Mesodermal cell (in vitro differentiated cells): ENCODE results near the gene OGFOD3.
"Not testable (repeated sequence)": the region's sequence is repeated elsewhere in the genome, so short reads cannot be mapped to it uniquely, and the experiment has no call there.

Source experiments
- H3K27ac ChIP-seq: 2 replicates; pipeline ENCODE4 v1.7.0; 2013; ENCODE audit warnings: mild to moderate bottlenecking, low read depth, low read length, moderate library complexity; ENCODE audit not compliant: severe bottlenecking
- H3K36me3 ChIP-seq: 2 replicates; pipeline ENCODE4 v1.7.1; 2013; ENCODE audit warnings: mild to moderate bottlenecking, low read length, moderate library complexity; ENCODE audit not compliant: control insufficient read depth, insufficient read depth
- H3K4me1 ChIP-seq: one replicate; pipeline ENCODE4 v1.7.1; 2013; ENCODE audit warnings: mild to moderate bottlenecking, low read length; ENCODE audit not compliant: insufficient read depth, control insufficient read depth, poor library complexity, severe bottlenecking
- H3K4me3 ChIP-seq: 2 replicates; pipeline ENCODE4 v1.7.0; 2013; ENCODE audit warnings: low read length, control low read depth, mild to moderate bottlenecking; ENCODE audit not compliant: insufficient read depth, poor library complexity, severe bottlenecking; ENCODE audit errors: extremely low read depth
- H3K9me3 ChIP-seq: 2 replicates; pipeline ENCODE4 v1.7.1; 2013; ENCODE audit warnings: mild to moderate bottlenecking, low read length, moderate library complexity; ENCODE audit not compliant: control insufficient read depth
- WGBS, 2 experiments: methylation state at CpG; one replicate each; pipeline ENCODE4 v1.1.5; 2013; ENCODE audit warnings: missing lambda C conversion rate in 2 of 2; ENCODE audit not compliant: insufficient coverage in 2 of 2; 5-methylcytosine and 5-hydroxymethylcytosine counted together

The OGFOD3 gene

GRCh38 chr17:82412535-82413520 lies 5.6 kb downstream of the OGFOD3 start:
- WGBS, 2 experiments: 94% methylated on average over 20 to 22 of the region's 29 CpGs
- H3K27ac ChIP-seq: no peak overlapping the region
- H3K4me3 ChIP-seq: no peak overlapping the region
- peaks cover 5% of the 10 kb centered on the region for H3K36me3 ChIP-seq
- H3K4me1 ChIP-seq: no peaks in the 10 kb centered on the region
- H3K9me3 ChIP-seq: no peaks in the 10 kb centered on the region

DNA sequence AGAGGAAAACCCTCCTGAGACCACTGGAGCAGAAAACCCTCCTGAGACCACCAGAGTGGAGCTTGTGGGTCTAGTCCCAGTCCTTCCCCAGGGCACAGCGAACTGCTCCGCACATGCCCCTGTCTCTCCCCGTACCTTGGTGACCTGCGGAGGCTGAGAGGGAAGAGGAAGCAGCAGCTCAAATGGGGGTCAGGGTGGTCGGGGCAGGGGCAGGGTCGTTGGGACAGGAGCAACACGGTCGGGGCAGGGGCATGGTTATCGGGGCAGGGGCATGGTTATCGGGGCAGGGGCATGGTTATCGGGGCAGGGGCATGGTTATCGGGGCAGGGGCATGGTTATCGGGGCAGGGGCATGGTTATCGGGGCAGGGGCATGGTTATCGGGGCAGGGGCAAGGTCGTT lies 6.3 kb downstream of the OGFOD3 start:
- not testable (repeated sequence) for H3K9me3 ChIP-seq, H3K27ac ChIP-seq, H3K4me3 ChIP-seq, H3K36me3 ChIP-seq, H3K4me1 ChIP-seq
- 99 to 100% methylated on average over 4 to 9 of the region's 16 CpGs for WGBS, 2 experiments

- no peaks in the 10 kb centered on the region for H3K9me3 ChIP-seq
- peaks cover 5% of the 10 kb centered on the region for H3K36me3 ChIP-seq
- no peak overlapping the region for H3K4me3 ChIP-seq
- H3K4me1 ChIP-seq: no peaks in the 10 kb centered on the region
- no peak overlapping the region for H3K27ac ChIP-seq
- 92 to 95% methylated on average over 23 of the region's 24 CpGs for WGBS, 2 experiments
These were observed 6.9 kb downstream of the OGFOD3 start for GRCh38 chr17:82411396-82412053.

GRCh38 chr17:82410014-82410716 lies 8.2 kb downstream of the OGFOD3 start:
- Histone ChIP-seq H3K9me3 (no peaks in the 10 kb centered on the region), H3K4me3 (no peak overlapping the region), H3K36me3 (peaks cover 11% of the 10 kb centered on the region), H3K27ac (no peak overlapping the region), H3K4me1 (no peaks in the 10 kb centered on the region)
- WGBS, 2 experiments: 87 to 93% methylated on average over 10 to 12 of the region's 14 CpGs

GRCh38 chr17:82408938-82409318 lies 9.5 kb downstream of the OGFOD3 start:
- peaks cover 10% of the 10 kb centered on the region for H3K36me3 ChIP-seq
- WGBS, 2 experiments: 95% methylated on average over 20 of the region's 21 CpGs
- no peak overlapping the region for H3K27ac ChIP-seq
- H3K9me3 ChIP-seq: no peaks in the 10 kb centered on the region
- no peak overlapping the region for H3K4me3 ChIP-seq
- H3K4me1 ChIP-seq: no peaks in the 10 kb centered on the region

- H3K4me1 ChIP-seq: no peaks in the 10 kb centered on the region
- H3K4me3 ChIP-seq: no peak overlapping the region
- 91 to 95% methylated on average over 13 to 15 of the region's 15 CpGs for WGBS, 2 experiments
- peaks cover 13% of the 10 kb centered on the region for H3K36me3 ChIP-seq
- H3K27ac ChIP-seq: no peak overlapping the region
- no peaks in the 10 kb centered on the region for H3K9me3 ChIP-seq
These were observed 10.0 kb downstream of the OGFOD3 start for GRCh38 chr17:82408288-82408937.

GRCh38 chr17:82407255-82407654 lies 11.1 kb downstream of the OGFOD3 start:
- Histone ChIP-seq H3K4me3 (no peak overlapping the region), H3K4me1 (no peaks in the 10 kb centered on the region), H3K9me3 (no peaks in the 10 kb centered on the region), H3K27ac (no peak overlapping the region), H3K36me3 (peaks cover 14% of the 10 kb centered on the region)
- WGBS, 2 experiments: 93 to 97% methylated on average over 13 of the region's 13 CpGs

GRCh38 chr17:82406131-82406671 lies 12.2 kb downstream of the OGFOD3 start:
- Histone ChIP-seq H3K36me3 (peaks cover 14% of the 10 kb centered on the region), H3K9me3 (no peaks in the 10 kb centered on the region), H3K27ac (no peak overlapping the region), H3K4me3 (no peak overlapping the region), H3K4me1 (no peaks in the 10 kb centered on the region)
- 96% methylated on average over 11 to 12 of the region's 14 CpGs for WGBS, 2 experiments

GRCh38 chr17:82405051-82405450 lies 13.3 kb downstream of the OGFOD3 start:
- no peak overlapping the region for H3K4me3 ChIP-seq
- WGBS, 2 experiments: 96 to 98% methylated on average over 11 of the region's 14 CpGs
- no peaks in the 10 kb centered on the region for H3K4me1 ChIP-seq
- H3K36me3 ChIP-seq: peaks cover 18% of the 10 kb centered on the region
- no peak overlapping the region for H3K27ac ChIP-seq
- no peaks in the 10 kb centered on the region for H3K9me3 ChIP-seq
